HG02623 (cell line): ENCODE results near the gene ENTREP3.

Experiments
- ATAC-seq: cut with Tn5 transposase; IDR thresholded peaks from one replicate; pipeline ENCODE4 v1.9.1; 2021; ENCODE audit warnings: moderate library complexity; ENCODE audit not compliant: unreplicated experiment

Gene ENTREP3

DNA sequence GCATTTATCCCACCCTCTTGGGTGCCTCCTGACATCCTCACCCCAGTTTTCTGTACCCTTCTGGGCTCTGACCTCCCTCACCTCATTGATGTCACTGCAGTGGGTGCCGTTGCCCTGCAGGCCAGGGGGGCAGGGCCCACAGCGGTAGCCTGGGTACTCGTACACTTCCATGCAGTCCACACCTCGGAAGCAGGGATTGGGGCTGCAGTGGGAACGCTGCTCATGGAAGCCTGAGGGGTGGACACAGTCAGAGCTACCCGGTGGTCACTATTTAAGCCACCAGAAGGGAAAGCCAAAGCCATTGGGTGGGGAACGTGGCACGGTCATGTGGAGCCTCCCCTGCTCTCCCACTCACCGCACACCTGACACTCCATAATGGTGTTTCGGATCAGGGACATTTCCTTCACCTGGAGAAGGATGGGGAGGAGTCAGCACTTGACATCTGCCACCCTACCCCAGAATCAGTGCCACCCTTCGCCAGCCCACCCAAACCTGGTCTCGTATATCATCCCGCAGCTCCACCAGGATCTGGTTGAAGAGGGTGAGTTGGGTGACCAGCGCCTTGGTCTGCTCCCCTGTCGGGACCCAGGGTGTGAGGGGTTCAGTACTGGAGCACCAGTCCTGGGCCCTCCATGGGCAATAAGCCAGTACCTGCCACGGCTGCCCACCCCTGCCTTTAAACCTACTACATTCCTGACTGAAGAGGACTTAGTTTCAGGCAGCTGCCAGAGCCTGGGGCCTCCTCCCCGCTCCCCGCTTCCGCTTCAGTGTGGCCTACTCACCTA is 52.4 kb downstream of the ENTREP3 start:
- ATAC-seq, result no peak

DNA sequence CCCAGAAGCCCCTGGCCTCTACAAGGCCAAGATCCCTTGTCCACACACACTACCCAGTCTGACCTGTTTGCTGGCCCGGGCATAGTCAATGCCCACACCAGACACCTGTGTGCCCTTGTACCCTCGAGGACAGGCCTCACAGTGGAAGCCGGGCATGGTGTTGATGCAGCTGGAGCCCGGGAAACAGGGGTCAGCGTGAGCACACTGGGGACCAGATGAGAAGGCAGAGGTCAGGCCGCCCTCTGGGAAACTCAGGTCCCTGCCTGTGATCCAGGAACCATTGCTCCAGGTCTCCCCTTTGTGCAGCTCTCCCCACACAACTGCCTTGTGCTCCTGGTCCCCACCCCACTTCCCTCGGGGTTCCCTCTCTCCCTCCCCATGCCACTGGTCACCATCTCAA is 53.1 kb downstream of the ENTREP3 start:
- no peak for ATAC-seq

DNA sequence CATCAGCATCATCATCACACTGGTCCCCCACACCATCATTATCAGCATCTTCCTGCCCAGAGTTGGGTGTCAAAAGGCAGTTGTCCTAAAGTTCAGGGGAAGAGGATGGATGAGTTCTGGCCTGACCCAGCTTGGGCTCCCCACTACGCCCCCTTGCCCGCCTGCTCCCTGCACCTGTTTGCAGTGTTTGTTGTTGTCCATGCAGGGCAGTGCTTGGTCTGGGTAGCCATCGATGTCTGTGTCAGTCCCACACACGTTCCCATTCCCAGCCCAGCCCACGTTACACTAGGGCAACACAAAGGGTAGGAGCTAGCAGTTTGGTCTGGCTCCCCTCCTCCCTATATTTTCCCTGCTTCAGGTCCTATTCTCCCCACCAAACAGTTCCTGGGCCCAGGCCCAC is 54.4 kb downstream of the ENTREP3 start:
- no peak for ATAC-seq

DNA sequence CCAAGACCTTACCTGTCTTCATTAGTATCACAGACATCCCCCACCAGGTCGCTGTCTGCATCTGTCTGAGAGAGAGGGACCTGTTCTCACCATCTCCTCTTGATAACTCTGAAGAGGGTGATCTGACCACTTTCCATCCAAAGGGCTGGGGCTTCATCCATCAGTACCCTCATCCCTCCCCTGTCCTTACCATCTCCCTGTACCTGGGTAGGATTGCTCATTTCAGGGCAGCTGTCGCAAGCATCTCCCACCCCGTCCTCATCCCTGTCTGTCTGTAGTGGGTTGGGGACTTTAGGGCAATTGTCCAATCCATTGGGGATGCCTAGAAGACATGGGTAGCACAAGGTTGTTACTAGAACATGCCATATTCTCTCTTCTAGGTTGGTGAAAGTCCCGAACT is 55.5 kb downstream of the ENTREP3 start:
- no peak for ATAC-seq

DNA sequence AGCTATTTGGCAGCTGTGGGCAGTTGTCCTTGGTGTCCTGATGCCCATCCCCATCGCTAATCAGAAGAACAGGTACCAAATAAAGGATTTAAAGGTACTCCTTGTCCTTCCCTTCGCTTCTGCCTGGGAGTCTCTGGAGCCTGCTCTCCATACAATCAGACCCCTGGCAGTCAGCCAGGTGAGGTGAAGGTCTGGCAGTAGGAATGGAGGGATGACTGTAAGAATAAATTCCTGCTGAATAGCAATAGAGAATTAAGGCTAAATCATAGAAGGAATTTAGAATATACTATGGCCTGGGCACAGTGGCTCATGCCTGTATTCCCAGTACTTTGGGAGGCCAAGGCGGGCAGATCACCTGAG is 56.8 kb downstream of the ENTREP3 start:
- no peak for ATAC-seq

DNA sequence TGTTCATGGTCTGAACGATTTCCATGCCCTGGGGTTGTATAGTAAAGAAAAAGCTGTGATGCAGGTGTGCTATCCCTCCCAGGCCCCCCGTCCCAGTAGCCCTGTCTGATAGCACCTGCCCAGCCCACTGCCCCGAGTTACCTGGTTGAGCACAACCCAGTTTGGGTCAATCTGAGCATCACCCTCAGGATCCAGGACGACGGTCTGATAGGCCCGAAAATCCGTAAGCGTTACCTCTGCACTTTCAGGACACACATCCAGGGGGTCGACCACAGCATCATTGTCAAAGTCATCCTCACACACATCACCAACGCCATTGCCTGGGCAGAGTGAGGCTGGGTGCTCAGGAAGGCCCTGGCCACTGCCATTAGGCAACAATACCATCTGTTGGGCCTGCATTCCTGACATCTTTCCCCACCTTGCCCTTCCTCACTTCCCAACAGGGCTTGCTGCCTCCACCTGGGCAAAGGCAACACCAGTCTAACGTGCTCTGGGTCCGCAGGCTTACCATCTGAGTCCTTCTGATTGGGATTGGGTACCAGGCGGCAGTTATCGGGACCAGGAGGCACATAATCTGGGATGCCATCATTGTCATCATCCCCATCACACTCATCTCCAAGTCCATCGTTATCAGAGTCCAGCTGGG is 57.3 kb downstream of the ENTREP3 start:
- no peak for ATAC-seq
